GM12878 (cell line): ENCODE results near the gene TBCD. TPM values are rescaled to one million over a fixed set of nuclear protein-coding genes. Genes with fewer than 3 reads are reported as not detected.
"Not testable (repeated sequence)": the region's sequence is repeated elsewhere in the genome, so short reads cannot be mapped to it uniquely, and the experiment has no call there.

ENCODE experiments used
- ATAC-seq: fragments of 200-7000 bp; cut with Tn5 transposase; 3 replicates; pipeline ENCODE4 v1.9.1; 2020; ENCODE audit warnings: mild to moderate bottlenecking, moderate library complexity
- BruUV-seq: library from RNA; stranded (reverse); fragments of 400-500 nt; replicated peaks from 2 replicates; lab custom pipeline; 2021; lab: Mats Ljungman, UMichigan
- CTCF ChIA-PET: fragments of 300-600 bp; sonication (Branson Sonifier 250); formaldehyde crosslinking; extraction: SDS; loops from one replicate; lab custom pipeline; 2021; ENCODE audit warnings: inconsistent platforms; lab: Yijun Ruan, JAX
- POLR2A ChIA-PET: fragments of 350-600 bp; formaldehyde crosslinking; extraction: SDS; loops from one replicate; lab custom pipeline; 2021; ENCODE audit warnings: inconsistent platforms; lab: Charles Lee
- RAD21 ChIA-PET: fragments of 300-600 bp; sonication (Branson Sonifier 250); formaldehyde crosslinking; loops from one replicate; lab custom pipeline; 2023; ENCODE audit warnings: antibody characterized with exemption; ENCODE audit not compliant: unreplicated experiment; lab: Charles Lee
- SMC1A ChIA-PET: fragments of 300-600 bp; sonication (Branson Sonifier 250); formaldehyde crosslinking; loops from one replicate; lab custom pipeline; 2023; ENCODE audit not compliant: unreplicated experiment, uncharacterized antibody; lab: Charles Lee
- DNase-seq: peaks from one replicate; pipeline ENCODE4 v3.0.0-alpha.2; 2011; ENCODE audit warnings: low read depth, low spot score
- FAIRE-seq: peaks from 3 replicates; lab custom pipeline; 2011; peaks lifted over from hg19 to GRCh38; lab: Jason Lieb, UNC
- H2AFZ ChIP-seq: 2 replicates; pipeline ENCODE4 v1.6.0; 2011; ENCODE audit warnings: low read depth, low read length, control low read depth; ENCODE audit not compliant: control insufficient read depth
- H3K27ac ChIP-seq: 2 replicates; pipeline ENCODE4 v1.5.1; 2011; ENCODE audit warnings: control low read depth; ENCODE audit not compliant: control insufficient read depth, insufficient read depth
- H3K27me3 ChIP-seq, 2 experiments: replicated peaks in 1 of 2; 2 replicates each; pipeline versions ENCODE4 v1.6.0 to v1.6.1; 2011; ENCODE audit warnings: low read length in 1 of 2; ENCODE audit not compliant: control insufficient read depth in 2 of 2, insufficient read depth in 2 of 2
- H3K36me3 ChIP-seq, 2 experiments: 2 replicates each; pipeline ENCODE4 v1.5.1; 2011; ENCODE audit warnings: low read length in 1 of 2; ENCODE audit not compliant: control insufficient read depth in 2 of 2, insufficient read depth in 2 of 2
- H3K4me1 ChIP-seq: 2 replicates; pipeline ENCODE4 v1.6.1; 2011; ENCODE audit warnings: mild to moderate bottlenecking, low read length, moderate library complexity, mixed read lengths; ENCODE audit not compliant: control insufficient read depth, insufficient read depth
- H3K4me2 ChIP-seq: 2 replicates; pipeline ENCODE4 v1.6.0; 2011; ENCODE audit warnings: control low read depth; ENCODE audit not compliant: control insufficient read depth, insufficient read depth
- H3K4me3 ChIP-seq: fragments of 200-600 bp; sonication (generic); 2 replicates; pipeline ENCODE4 v1.5.1; 2016
- H3K79me2 ChIP-seq: 2 replicates; pipeline ENCODE4 v1.6.0; 2011; ENCODE audit warnings: low read length; ENCODE audit not compliant: control insufficient read depth, insufficient read depth
- H3K9ac ChIP-seq: 2 replicates; pipeline ENCODE4 v1.8.0; 2011; ENCODE audit warnings: low read length, control low read depth, mixed read lengths; ENCODE audit not compliant: control insufficient read depth, insufficient read depth
- H3K9me3 ChIP-seq: replicated peaks from 3 replicates; pipeline ENCODE4 v1.5.1; 2011; ENCODE audit warnings: mild to moderate bottlenecking, low read length; ENCODE audit not compliant: control insufficient read depth, insufficient read depth
- H4K20me1 ChIP-seq: 2 replicates; pipeline ENCODE4 v1.6.0; 2011; ENCODE audit not compliant: control insufficient read depth, insufficient read depth
- NR2C1 ChIP-seq: fragments of 450-650 bp; IDR thresholded peaks from 2 replicates; pipeline ENCODE4 v1.6.1; 2017; ENCODE audit warnings: antibody characterized with exemption, mild to moderate bottlenecking, moderate library complexity
- NR2F1 ChIP-seq: fragments of 450-650 bp; conservative IDR thresholded peaks from 2 replicates; pipeline ENCODE4 v1.6.1; 2017; ENCODE audit warnings: mild to moderate bottlenecking
- ZNF274 ChIP-seq: IDR thresholded peaks from one replicate; pipeline ENCODE4 v1.8.0; 2011; ENCODE audit not compliant: insufficient read length, insufficient read depth
- WGBS: methylation state at CpG from one replicate; pipeline ENCODE4 v1.1.6; 2016; ENCODE audit warnings: low lambda C conversion rate; ENCODE audit not compliant: insufficient replicate concordance, insufficient coverage; ENCODE audit errors: missing lambda C conversion rate; 5-methylcytosine and 5-hydroxymethylcytosine counted together
- in situ Hi-C: fragments of 300-500 bp; cut with MboI; formaldehyde crosslinking; loops from 9 replicates; pipeline ENCODE4 v1.14.3; 2018; ENCODE audit warnings: mixed read lengths
- intact Hi-C: fragments of 100-400 bp; cut with micrococcal nuclease; formaldehyde crosslinking; loops from one replicate; pipeline ENCODE4 v1.14.2; 2022; ENCODE audit not compliant: unreplicated experiment
- polyA plus RNA-seq, 11 experiments: library from polyadenylated mRNA; depleted of rRNA in 4 of 11; unstranded in 6 of 11; stranded (reverse) in 5 of 11; fragments of >200 nt; fragmentation: Nextera tagmentation in 4 of 11; fragmentation: Illumina TruSeq in 1 of 11; extraction: Ambion mirVana in 4 of 11; extraction: Trizol in 1 of 11; gene quantifications; 1 replicate in 1 of 11; 2 replicates in 10 of 11; pipeline versions ENCODE4 v1.2.1 to v1.2.3, GENCODE V29; 2011 to 2016; ENCODE audit warnings: inconsistent platforms in 2 of 11, missing spikeins in 2 of 11, low read depth in 1 of 11
- total RNA-seq, 4 experiments: library from RNA; depleted of rRNA in 3 of 4; stranded (reverse); fragments of >200 nt in 3 of 4; fragmentation: Illumina TruSeq in 1 of 4; extraction: Trizol in 1 of 4; gene quantifications; 2 replicates each; pipeline versions ENCODE4 v1.2.1 to v1.2.3, GENCODE V29; 2013 to 2021

TBCD gene
- total and polyA plus RNA-seq, 10 of the 15 experiments (the other 5 are each of a cell fraction or from before 2014, with no cell fraction given) = 10.3 to 114 (median 52.4) TPM

DNA sequence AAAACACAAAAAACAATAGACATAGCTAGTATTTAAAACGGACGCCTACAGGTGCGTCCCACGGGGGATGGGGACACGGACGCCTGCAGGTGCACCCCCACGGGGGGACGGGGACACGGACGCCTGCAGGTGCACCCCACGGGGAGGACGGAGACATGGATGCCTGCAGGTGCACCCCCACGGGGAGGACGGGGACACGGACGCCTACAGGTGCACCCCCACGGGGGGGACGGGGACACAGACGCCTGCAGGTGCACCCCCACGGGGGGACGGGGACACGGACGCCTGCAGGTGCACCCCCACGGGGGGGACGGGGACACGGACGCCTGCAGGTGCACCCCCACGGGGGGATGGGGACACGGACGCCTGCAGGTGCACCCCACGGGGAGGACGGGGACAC is 212.6 kb downstream of the TBCD start:
- H4K20me1 ChIP-seq, H3K9me3 ChIP-seq, POLR2A ChIA-PET, H3K4me2 ChIP-seq, DNase-seq, H3K27me3 ChIP-seq, H3K79me2 ChIP-seq, FAIRE-seq, H2AFZ ChIP-seq, H3K4me3 ChIP-seq, H3K36me3 ChIP-seq, in situ Hi-C loops, H3K27ac ChIP-seq, BruUV-seq, intact Hi-C loops, SMC1A ChIA-PET, ATAC-seq, RAD21 ChIA-PET, H3K9ac ChIP-seq: not testable (repeated sequence)
- CTCF ChIA-PET = interaction anchor here (0.6 kb wide), 1 partner anchor 112 kb away, joined by 3 read pairs; no protein-coding TSS in a partner anchor
- peaks cover 19% of the 10 kb centered on the region for H3K4me1 ChIP-seq
- 6% methylated on average over 19 of the region's 32 CpGs for WGBS

GRCh38 chr17:82964851-82965341 is 213.0 kb downstream of the TBCD start:
- TF ChIP-seq ZNF274 (no peak), NR2F1 (no peak), NR2C1 (no peak)
- 20% methylated on average over 19 of the region's 25 CpGs for WGBS
- ChIA-PET POLR2A (no interaction called here), CTCF (no interaction called here), RAD21 (no interaction called here), SMC1A (no interaction called here)
- intact Hi-C loops (no loop called here), in situ Hi-C loops (no loop called here)
- H3K4me3 ChIP-seq = no peak overlapping the region
- H3K27me3 ChIP-seq = no peaks in the 10 kb centered on the region
- H3K9ac ChIP-seq = no peak overlapping the region
- no peaks in the 10 kb centered on the region for H3K9me3 ChIP-seq
- no peak overlapping the region for H3K4me2 ChIP-seq
- H2AFZ ChIP-seq = no peak overlapping the region
- no peaks in the 10 kb centered on the region for H3K36me3 ChIP-seq
- peaks cover 23% of the 10 kb centered on the region for H3K4me1 ChIP-seq
- ATAC-seq (no peak), FAIRE-seq (no peak), DNase-seq (no peak)
- no peak overlapping the region for H3K27ac ChIP-seq
- no peaks in the 10 kb centered on the region for H3K79me2 ChIP-seq
- BruUV-seq = no TSS peak
- no peaks in the 10 kb centered on the region for H4K20me1 ChIP-seq
